Ureter (tissue), 1 donor: ENCODE data around the gene SPRR2E. TPM values are rescaled to one million over a fixed set of nuclear protein-coding genes. Genes with fewer than 3 reads are reported as not detected.
"Not testable (repeated sequence)": the region's sequence is repeated elsewhere in the genome, so short reads cannot be mapped to it uniquely, and the experiment has no call there.

Experiments used
- DNase-seq: peaks from one replicate; pipeline ENCODE4 v3.0.0-alpha.2; 2020; ENCODE audit warnings: low spot score
- total RNA-seq: library from RNA; stranded (reverse); gene quantifications from one replicate; pipeline ENCODE4 v1.2.4, GENCODE V29; 2023
- donor health status: DM: yes; HTN: yes; CAD: no.

Gene SPRR2E
- total RNA-seq, 1 donor from 2014 or later = not detected

- DNase-seq = no peak
Observed at GRCh38 chr1:153070243-153070642, 24.1 kb downstream of the SPRR2E start.

- no peak for DNase-seq
Observed at GRCh38 chr1:153058826-153059784, 35.2 kb downstream of the SPRR2E start.

- no peak for DNase-seq
Observed at GRCh38 chr1:153058154-153058553, 36.2 kb downstream of the SPRR2E start.

- no peak for DNase-seq
Observed at GRCh38 chr1:153057375-153057774, 37.0 kb downstream of the SPRR2E start, which contains the start of gene SPRR2A. Gene SPRR2A, minus strand, starts transcription at chr1:153057512. Its CDS starts 777 bp downstream, at chr1:153056735.

- not testable (repeated sequence) for DNase-seq
Observed at GRCh38 chr1:153056111-153056510, 38.2 kb downstream of the SPRR2E start.

- DNase-seq = no peak
Observed at GRCh38 chr1:153049211-153049610, 45.1 kb downstream of the SPRR2E start.

Other genes with a start within 250 kb of the SPRR2E start
- gene LCE7A, start 234.5 kb downstream of the SPRR2E start, total RNA-seq = not detected
- not detected for gene SMCP, start 216.2 kb downstream of the SPRR2E start, total RNA-seq
- 43.4 TPM for gene IVL, start 186.0 kb downstream of the SPRR2E start, total RNA-seq
- not detected for gene SPRR5, start 147.3 kb downstream of the SPRR2E start, total RNA-seq
- gene SPRR4, start 123.9 kb downstream of the SPRR2E start, total RNA-seq = not detected
- gene SPRR1A, start 110.4 kb downstream of the SPRR2E start, total RNA-seq = 13.8 TPM
- 79.0 TPM for gene SPRR3, start 92.8 kb downstream of the SPRR2E start, total RNA-seq
- gene SPRR1B, start 63.3 kb downstream of the SPRR2E start, total RNA-seq = 0.91 TPM
- gene SPRR2D, start 53.4 kb downstream of the SPRR2E start, total RNA-seq = not detected
- gene SPRR2A, start 37.0 kb downstream of the SPRR2E start, total RNA-seq = 0.96 TPM
- gene SPRR2B, start 22.9 kb downstream of the SPRR2E start, total RNA-seq = not detected
- not detected for gene SPRR2F, start 19.0 kb upstream of the SPRR2E start, total RNA-seq
- gene SPRR2G, start 56.4 kb upstream of the SPRR2E start, total RNA-seq = not detected
- gene LELP1, start 108.9 kb upstream of the SPRR2E start, total RNA-seq = not detected
- gene PRR9, start 123.1 kb upstream of the SPRR2E start, total RNA-seq = not detected
- gene LORICRIN, start 165.2 kb upstream of the SPRR2E start, total RNA-seq = not detected
- gene PGLYRP3, start 218.4 kb upstream of the SPRR2E start, total RNA-seq = not detected